ENCODE measurements around the gene NME3. TPM values are rescaled to one million over a fixed set of nuclear protein-coding genes. Genes with fewer than 3 reads are reported as not detected.
"Not testable (repeated sequence)": the region's sequence is repeated elsewhere in the genome, so short reads cannot be mapped to it uniquely, and the experiment has no call there.

Gene NME3
- polyA plus RNA-seq (ENCODE audit: insufficient read length in 12 of 12): 10 to 100 TPM in 11 of 12 donors, not detected in 1; 12.3 to 40.2 (median 14.8) TPM
- long read RNA-seq, donor 1, transcript NME3-201 (5 exons, 1,069 nt): major isoform, 32 of 61 reads
- long read RNA-seq, donor 1, transcript NME3-202 (3 exons, 1,014 nt): minor isoform, 5 of 61 reads
- long read RNA-seq, donor 1, transcript NME3-210 (2 exons, 752 nt): minor isoform, 6 of 61 reads
- long read RNA-seq, donor 1, transcript NME3-209 (4 exons, 913 nt): minor isoform, 9 of 61 reads
- long read RNA-seq, donor 1, partial matches to known transcripts: 0 of 61 reads
- long read RNA-seq, donor 1, other reads (novel, unspliced or antisense): 0 of 61 reads
- long read RNA-seq, donor 2, transcript NME3-201 (5 exons, 1,069 nt): major isoform, 14 of 17 reads
- long read RNA-seq, donor 2, partial matches to known transcripts: 0 of 17 reads
- long read RNA-seq, donor 2, other reads (novel, unspliced or antisense): 0 of 17 reads
- long read RNA-seq, donor 3, partial matches to known transcripts: 0 of 7 reads
- long read RNA-seq, donor 3, other reads (novel, unspliced or antisense): 0 of 7 reads
- long read RNA-seq, donor 4, partial matches to known transcripts: 5 of 14 reads
- long read RNA-seq, donor 4, other reads (novel, unspliced or antisense): 0 of 14 reads
- long read RNA-seq, donor 5, transcript NME3-201 (5 exons, 1,069 nt): major isoform, 14 of 20 reads
- long read RNA-seq, donor 5, partial matches to known transcripts: 0 of 20 reads
- long read RNA-seq, donor 5, other reads (novel, unspliced or antisense): 0 of 20 reads
- long read RNA-seq, donor 6, transcript NME3-201 (5 exons, 1,069 nt): major isoform, 5 of 11 reads
- long read RNA-seq, donor 6, partial matches to known transcripts: 0 of 11 reads
- long read RNA-seq, donor 6, other reads (novel, unspliced or antisense): 0 of 11 reads
- long read RNA-seq, donor 7, transcript NME3-209 (4 exons, 913 nt): major isoform, 5 of 11 reads
- long read RNA-seq, donor 7, partial matches to known transcripts: 0 of 11 reads
- long read RNA-seq, donor 7, other reads (novel, unspliced or antisense): 0 of 11 reads
- long read RNA-seq, donor 8, transcript NME3-201 (5 exons, 1,069 nt): major isoform, 15 of 33 reads
- long read RNA-seq, donor 8, partial matches to known transcripts: 0 of 33 reads
- long read RNA-seq, donor 8, other reads (novel, unspliced or antisense): 8 of 33 reads
- long read RNA-seq, donor 9, transcript NME3-201 (5 exons, 1,069 nt): major isoform, 14 of 25 reads
- long read RNA-seq, donor 9, partial matches to known transcripts: 0 of 25 reads
- long read RNA-seq, donor 9, other reads (novel, unspliced or antisense): 0 of 25 reads
- long read RNA-seq, donor 10, transcript NME3-201 (5 exons, 1,069 nt): major isoform, 11 of 15 reads
- long read RNA-seq, donor 10, partial matches to known transcripts: 0 of 15 reads
- long read RNA-seq, donor 10, other reads (novel, unspliced or antisense): 0 of 15 reads
- long read RNA-seq, donor 11, transcript NME3-201 (5 exons, 1,069 nt): major isoform, 8 of 18 reads
- long read RNA-seq, donor 11, partial matches to known transcripts: 0 of 18 reads
- long read RNA-seq, donor 11, other reads (novel, unspliced or antisense): 0 of 18 reads

DNA sequence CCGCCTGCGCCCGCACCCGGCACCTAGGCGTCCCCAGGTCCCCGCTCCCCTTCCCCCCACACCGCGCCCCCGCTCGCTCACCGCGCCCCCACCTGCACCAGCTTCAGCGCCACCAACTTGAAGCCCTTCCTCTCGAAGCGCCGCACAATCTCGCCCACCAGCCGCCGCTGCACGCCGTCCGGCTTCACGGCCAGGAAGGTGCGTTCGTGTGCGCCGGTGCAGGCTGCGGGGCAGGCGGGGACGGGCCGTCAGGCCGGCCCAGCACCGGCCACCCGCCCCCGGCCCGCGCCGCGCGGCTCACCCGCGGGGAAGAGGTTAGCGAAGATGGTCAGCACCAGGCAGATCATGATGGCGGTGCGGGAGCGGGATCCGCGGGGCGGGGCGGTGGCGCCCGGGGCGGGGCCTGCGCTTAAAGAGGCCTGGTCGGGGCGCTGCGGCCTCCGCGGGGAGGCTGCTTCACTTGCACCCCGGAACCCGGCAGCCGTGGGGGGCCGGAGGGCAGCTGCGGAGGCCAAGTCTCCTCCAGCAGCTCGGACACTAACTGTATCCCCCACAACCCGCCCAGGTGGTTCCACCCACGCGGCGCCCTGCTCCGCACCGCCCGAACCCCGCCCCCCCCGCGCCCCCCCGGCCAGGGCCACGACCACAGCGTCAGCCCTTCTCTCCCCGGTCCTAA lies at the start of gene NME3:
TSS of gene NME3 (minus strand) at position 356 of the 676 bp plus-strand sequence. CDS start at position 347, 9 bp downstream.
- peak; percentile 74 for DNase-seq

DNA sequence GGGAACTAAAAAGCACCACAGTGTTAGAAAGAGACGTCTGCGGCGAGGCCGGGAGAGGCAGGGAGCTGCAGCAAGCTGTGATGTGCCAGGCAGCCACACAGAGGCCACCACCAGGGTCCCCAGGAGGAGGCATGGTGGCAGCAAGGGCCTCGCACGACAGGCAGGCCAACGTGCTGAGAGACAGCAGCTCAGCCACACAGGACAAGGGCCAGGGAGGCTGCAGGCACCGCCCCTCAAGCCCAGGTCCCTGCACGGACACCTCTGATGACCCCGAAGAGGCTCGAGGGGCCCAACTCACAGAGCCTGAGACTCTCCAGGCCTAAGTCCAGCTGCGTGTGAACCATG lies 49.6 kb upstream of the NME3 start:
- no peak for DNase-seq

DNA sequence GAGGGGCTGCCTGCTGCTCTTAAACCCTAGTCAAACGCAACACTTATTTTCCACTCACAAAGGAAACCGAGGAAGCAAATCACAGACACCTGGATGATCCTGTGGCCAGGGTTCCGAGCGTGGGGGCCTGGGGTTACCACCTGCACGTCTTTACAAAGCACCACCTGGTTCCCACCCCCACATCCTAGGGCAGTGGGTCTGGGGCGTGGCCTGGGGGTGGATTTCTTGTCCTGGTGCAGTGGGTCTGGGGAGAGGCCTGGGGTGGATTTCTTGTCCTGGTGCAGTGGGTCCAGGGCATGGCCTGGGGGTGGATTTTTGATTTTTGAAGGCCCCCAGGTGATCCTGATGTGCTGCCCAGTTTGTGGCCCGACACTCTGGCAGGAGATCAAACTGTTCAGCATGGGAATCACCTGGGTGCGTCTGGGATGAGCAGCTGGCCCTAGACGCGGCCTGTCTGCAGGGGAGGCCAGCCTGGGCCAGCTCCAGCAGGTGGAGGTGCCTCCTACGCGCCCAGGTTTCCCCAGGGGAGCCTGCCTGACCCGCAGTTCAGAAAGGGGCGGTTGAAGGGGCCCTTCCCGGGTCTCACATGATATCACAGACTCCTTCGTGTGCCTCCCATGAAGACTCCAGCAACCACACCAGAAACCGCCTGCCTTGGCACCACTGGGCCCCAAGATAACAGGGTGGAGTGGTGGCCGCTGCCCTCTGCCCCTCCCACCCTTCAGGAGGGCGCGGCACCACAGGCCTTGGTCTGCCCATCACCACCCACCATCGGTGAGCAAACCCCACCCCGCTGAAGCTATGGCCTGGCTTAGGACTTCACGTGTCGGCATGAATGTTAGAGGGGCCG lies 49.0 kb upstream of the NME3 start:
- no peak for DNase-seq

DNA sequence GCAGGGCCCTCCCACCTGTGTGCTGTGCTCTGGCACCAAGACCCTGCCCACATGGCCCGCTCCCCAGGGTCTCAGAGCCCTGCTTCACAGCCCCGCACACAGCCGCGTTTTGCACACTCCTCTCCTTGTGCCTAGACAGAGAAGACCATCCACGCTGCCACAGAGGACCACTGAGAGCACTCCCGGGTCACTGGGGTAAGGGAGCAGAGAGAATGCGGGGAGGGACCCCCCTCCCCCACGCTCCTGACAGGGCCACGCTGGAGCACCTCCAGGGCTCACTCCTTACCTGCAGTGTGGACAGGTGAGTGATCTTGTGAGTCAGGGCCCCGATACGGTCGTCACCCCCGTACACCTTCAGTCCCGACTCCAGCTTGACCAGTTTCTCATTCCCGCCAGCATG lies 48.3 kb upstream of the NME3 start:
- DNase-seq: no peak

DNA sequence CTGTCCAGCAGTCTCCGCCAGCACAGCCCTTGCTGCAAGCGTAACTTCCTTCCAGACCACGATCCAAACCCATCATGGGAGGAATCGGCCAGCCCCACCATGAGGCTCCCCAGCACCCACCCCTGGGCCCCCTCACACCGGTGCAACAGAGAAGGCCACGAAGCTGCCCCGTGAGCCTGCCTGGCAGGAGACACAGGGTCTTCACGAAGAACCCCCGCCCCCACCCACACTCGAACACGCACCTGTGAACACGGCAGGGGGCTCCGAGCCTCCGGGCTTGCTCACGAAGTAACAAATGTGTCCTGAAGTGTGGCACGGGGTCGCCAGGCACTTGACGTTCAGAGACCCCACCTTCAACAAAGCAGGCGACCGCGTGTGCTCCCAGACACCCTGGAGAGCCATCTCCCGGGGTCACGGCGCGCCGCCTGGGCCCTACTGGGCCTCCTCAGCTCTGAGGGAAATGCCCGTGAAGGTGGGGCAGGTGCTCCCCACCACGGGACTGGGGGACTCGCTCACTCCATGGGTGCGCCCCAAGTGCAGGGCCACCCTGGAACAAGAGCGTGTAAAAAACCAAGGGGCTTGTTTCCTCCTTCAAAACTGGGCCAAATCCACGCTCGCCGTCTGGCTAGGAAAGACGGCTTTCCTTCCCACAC lies 47.7 kb upstream of the NME3 start:
- DNase-seq: no peak

DNA sequence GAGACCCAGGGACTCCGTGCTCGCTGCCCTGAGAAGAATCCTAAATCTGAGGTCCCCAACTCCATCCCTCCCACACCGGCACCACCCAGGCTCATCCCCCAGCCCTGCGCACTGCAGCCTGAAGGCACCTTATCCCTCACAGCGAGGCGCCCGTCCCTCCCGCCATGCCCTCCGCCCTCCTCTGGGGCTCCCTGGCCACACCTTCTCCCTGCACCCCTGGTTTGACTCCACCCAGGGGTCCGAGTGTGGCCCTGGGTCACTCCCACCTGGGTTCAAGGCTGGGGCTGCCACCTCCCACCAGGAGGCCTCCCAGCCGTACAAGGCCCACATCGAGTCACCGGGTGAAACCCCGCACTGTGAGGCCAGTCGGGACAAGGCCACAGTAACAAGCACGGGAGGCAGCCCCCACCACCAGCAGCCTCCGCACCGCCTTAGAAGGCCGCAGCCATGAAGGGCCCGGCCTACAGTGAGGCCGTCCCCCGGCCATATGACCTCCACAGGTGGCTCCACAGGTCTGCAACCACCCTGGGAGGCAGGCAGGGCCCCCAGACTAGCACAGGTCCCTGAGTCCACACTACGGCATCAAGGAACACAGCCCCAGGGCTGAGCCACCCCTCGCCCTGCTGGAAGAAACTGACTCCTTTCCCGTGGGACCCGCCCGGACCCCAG lies 47.0 kb upstream of the NME3 start:
- DNase-seq: no peak

DNA sequence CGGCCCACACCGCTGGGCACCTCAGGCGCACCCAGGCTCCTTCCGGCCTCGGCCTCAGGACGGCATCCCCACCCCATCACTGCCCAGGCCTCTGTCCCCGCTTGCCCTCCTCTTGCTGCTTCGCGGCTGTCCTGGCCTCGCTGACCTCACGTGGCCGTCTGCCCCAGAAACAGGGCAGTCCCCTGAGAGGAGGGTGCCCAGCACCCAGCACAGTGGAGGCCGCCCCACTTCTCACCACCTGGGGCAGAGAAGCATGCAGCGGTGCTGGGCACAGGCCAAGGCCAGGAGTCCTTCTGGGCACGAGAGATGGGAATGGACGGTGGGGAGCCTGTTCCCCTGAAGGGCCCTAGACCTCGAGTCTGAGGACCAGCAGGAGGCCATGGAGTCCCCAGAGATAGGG lies 46.4 kb upstream of the NME3 start:
- DNase-seq: no peak

DNA sequence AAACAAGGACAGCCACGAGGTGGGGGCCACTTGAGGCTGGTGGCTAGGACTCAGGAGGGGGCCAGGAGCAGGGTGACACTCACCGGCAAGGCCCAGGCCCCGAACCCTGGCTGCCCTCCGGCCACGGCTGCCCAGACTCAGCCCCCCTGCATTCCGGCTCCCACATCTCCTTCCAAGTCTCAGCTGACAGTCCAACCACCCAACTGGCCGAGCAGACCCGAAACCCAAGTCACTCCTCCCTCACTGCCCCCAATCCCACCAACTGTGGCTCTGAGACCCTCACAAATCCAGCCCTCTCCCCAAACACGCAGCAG lies 45.9 kb upstream of the NME3 start:
- DNase-seq: no peak

DNA sequence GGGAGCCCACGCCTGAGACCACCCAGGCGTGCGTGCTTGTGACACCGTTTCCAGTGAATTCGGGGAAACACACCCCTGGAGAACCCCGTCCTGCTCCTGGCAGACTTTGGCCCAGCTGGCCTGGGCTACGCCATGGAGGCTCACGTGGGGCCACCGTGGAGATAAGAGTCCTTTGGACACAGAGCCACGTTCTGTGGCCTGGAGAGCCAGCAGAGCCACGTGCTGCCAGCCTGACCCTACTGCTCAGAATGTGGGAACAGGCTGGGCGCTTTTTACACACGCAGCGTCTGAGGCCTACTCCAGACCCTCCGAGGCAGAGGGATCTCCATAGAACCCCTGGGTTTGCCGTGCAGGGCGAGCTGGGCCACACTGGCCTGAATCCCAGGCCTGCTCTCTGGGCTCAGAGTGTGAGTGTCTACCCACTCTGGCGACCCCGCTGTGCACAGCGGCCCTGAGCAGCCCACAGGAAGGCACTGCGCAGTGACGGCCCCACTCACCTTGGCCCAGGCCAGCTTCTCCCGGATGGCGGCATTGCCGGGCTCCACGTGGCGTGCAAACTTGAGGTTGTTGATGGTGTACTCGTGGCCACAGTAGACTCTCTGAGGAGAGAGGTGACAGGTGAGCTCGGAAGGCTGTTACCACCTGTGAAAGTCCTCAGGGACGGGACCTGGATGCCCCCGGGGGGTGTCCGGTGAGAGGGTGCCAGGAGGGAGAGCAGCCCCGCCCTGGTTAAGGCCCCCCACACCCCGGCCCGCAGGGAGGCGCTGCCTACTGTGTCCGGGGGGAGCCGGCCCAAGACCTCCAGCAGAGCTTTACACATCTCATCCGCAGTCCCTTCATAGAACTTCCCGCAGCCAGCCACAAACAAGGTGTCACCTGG lies 45.3 kb upstream of the NME3 start:
- no peak for DNase-seq

DNA sequence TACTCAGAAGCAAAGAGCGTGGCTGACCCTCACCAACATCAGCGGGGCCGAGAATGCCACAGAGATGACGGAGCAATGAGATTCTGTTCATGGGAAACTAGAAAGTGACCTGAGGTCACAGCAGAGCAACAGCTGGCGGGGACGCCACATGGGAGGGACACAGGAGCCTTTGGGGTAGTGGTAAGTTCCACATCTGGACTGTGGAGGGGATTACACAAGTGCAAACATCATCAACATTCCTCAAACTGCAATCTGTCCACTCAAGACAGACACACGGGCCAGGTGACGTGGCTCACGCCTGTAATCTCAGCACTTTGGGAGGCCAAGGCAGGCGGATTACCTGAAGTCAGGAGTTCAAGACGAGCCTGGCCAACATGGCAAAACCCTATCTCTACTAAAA lies 44.1 kb upstream of the NME3 start:
- no peak for DNase-seq

DNA sequence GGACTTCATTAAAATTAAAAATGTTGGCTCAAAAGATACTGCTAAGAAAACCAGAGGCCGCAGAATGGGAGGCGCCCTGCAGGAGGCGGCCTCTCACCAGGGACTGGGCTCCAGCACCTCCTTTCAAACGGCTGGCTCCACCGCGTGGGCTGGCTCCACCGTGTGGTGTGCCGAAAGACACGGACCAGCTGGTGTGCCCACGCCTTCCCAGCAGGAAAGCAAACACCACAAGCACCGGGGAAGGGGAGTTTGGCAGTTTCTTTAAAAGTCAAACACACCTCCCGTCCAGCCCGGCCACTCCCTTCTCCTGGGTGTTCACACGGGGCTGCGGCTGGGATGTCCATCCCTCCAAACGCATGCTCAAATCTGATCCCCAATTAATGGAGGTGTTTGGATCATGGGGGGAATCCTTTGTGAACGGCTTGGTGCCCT lies 41.4 kb upstream of the NME3 start:
- DNase-seq: no peak

DNA sequence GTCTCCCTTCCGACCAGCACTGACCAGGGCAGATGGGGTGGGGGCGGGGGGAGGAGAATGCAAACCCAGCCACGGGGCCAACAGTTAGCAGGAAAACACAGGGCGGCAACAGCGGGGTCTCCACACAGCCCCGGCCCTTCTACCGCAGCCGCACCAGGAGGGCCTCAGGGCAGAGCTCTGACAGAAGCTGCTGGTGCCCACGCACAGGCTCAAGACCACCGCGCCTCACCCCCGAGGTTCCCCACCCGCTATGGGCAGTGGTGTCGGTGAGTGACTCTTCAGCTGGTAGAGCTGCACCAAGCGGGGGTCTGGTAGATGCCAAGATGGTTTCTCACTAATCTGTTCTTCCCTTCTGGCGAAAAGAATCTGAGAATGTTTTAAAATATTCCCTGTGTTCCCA lies 39.2 kb upstream of the NME3 start:
- no peak for DNase-seq

DNA sequence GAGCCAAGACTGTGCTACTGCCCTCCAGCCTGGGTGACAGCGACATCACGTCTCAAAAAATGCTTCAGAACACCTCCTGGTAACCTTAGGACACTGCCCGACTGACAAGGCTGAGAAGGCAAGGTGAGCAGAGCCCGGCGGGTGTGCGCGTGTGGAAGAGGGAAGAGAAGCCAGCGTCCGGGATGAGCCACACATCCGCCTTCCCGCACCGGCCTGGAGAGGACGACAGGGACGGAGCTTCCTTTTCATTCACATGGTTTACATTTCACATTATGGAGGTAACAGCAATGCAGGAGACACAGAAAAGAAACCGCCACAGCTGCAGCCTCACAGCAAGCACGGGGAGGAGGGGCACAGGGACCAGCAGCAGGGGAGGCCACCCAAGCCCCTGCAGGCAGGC lies 38.8 kb upstream of the NME3 start:
- DNase-seq: no peak

DNA sequence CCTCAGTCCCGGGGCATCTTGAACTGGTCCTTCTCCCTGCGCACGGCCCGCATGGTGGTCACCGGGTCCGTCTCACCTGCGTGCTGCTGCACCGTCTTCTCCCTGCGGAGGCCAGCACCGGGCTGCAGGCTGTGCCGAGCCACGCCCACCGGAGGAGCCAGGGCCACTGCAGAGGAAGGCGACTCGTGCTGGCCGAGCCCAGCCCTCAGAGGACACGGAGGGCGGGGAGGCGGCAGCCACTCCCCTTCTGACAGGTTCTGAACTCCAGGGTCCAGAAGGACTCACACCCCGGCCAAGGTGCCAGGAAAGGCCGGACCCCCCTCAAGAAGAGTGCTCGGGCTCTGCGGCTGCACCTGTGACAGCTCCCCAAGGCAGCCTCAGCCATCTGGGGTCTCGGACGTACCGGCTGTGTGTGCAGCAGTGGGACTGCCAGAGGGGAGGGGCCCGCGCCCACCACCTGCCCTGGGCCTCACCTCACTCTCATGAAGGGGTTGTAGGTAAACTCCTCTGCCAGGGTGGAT lies 38.0 kb upstream of the NME3 start:
- no peak for DNase-seq

DNA sequence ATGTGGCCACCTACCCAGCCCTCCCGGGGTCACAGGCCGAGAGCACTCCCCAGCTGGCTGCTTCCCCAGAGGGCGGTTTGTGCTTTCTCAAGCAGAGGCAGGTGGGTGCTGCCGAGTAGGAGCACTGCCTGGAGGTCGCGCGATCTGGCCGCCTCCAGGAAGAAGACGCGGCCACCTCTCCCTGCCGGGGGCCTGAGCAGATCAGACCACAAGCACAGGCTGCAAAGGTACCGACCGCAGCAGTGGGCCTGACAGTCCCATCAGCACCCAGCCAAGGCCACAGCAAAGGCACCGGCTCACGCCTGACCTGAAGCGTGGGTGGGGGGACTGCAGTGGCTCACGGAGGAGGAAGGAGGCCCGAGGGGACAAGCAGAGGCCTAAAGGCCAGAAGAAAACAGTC lies 37.3 kb upstream of the NME3 start:
- no peak for DNase-seq

DNA sequence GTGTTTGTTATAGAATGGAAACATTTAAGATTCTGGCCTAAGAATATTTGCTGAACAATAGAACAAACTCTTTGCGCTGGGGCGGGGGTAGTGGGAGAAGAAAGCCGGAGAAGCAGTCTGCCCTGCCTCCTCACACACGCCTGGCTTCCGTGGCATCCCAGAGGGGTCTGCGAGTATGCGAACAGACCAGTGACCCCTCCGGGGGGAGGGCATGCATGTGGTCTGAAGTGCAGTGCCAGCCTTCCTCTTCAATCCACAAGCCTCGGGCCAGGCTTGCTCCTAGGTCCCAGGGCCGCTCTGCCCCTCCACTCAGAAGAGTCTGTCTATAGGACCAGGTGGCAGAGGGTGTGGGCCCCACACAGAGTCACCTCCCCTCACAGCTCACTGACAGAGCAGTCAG lies 36.3 kb upstream of the NME3 start:
- no peak for DNase-seq

DNA sequence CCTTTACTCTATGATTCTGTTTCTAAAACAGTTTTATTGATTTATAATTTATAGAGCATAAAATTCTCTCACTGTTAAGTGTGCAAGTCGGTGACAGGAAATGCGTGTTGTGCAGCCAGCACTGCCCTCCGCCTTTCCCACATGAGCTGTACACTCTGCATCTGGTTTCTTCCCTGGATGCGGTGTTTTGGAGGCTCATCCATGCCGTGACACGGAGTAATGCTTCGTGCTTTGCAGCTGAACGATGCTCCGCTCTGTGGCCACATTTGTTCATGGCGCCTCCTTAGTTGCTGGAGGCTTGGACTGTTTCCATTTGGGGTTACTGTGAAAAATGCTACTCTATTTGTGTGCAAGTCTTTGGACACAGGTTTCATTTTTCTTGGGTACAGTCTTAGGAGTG lies 29.4 kb upstream of the NME3 start:
- DNase-seq: no peak

DNA sequence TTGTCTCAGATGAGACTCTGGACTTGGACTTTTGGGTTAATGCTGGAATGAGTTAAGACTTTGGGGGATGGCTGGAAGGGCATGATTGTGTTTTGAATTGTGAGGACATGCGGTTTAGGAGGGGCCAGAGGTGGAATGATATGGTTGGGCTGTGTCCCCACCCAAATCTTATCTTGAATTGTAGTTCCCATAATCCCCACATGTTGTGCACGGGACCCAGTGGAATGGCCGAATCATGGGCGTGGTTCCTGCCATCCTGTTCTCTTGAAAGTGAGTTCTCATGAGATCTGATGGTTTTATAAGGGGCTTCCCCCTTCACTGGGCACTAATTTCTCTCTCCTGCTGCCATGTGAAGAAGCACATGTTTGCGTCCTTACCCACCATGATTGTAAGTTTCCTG lies 27.9 kb upstream of the NME3 start:
- DNase-seq: not testable (repeated sequence)
